Hematopoietic multipotent progenitor cell treated with erythropoietin and hydrocortisone succinate and interleukin-3 and kit ligand, for 8 days (in vitro differentiated cells): ENCODE results near the gene PTGR3.

ENCODE experiments used
- DNase-seq: peaks from one replicate; pipeline ENCODE4 v3.0.0-alpha.2; 2015

Gene PTGR3

GRCh38 chr18:75209129-75209950 is at the start of gene PTGR3:
Gene PTGR3 (minus strand): TSS chr18:75209139. CDS start chr18:75209058, 81 bp downstream.
- peak; percentile 89 for DNase-seq

GRCh38 chr18:75257605-75258004 is 48.7 kb upstream of the PTGR3 start:
- DNase-seq = no peak

- no peak for DNase-seq
Measured at GRCh38 chr18:75256376-75256775, 47.4 kb upstream of the PTGR3 start.

- DNase-seq = no peak
Measured at GRCh38 chr18:75255094-75255493, 46.2 kb upstream of the PTGR3 start.

- no peak for DNase-seq
Measured at GRCh38 chr18:75253784-75254183, 44.8 kb upstream of the PTGR3 start.

GRCh38 chr18:75253043-75253442 is 44.1 kb upstream of the PTGR3 start:
- no peak for DNase-seq

GRCh38 chr18:75252136-75252535 is 43.2 kb upstream of the PTGR3 start:
- DNase-seq = no peak

- no peak for DNase-seq
Measured at GRCh38 chr18:75251466-75251865, 42.5 kb upstream of the PTGR3 start.

- DNase-seq = no peak
Measured at GRCh38 chr18:75250471-75250821, 41.5 kb upstream of the PTGR3 start.

GRCh38 chr18:75249672-75250470 is 40.9 kb upstream of the PTGR3 start:
- DNase-seq = no peak

- DNase-seq = no peak
Measured at GRCh38 chr18:75249175-75249518, 40.2 kb upstream of the PTGR3 start.

- no peak for DNase-seq
Measured at GRCh38 chr18:75248426-75249174, 39.7 kb upstream of the PTGR3 start.

- DNase-seq = peak; percentile 52
Measured at GRCh38 chr18:75247611-75248421, 38.9 kb upstream of the PTGR3 start.

GRCh38 chr18:75246721-75247610 is 38.0 kb upstream of the PTGR3 start:
- no peak for DNase-seq

GRCh38 chr18:75244351-75245313 is 35.7 kb upstream of the PTGR3 start:
- DNase-seq = no peak

- DNase-seq = no peak
Measured at GRCh38 chr18:75241705-75242104, 32.8 kb upstream of the PTGR3 start.

GRCh38 chr18:75240433-75240832 is 31.5 kb upstream of the PTGR3 start:
- no peak for DNase-seq

GRCh38 chr18:75238786-75239185 is 29.8 kb upstream of the PTGR3 start:
- no peak for DNase-seq

GRCh38 chr18:75238100-75238499 is 29.2 kb upstream of the PTGR3 start:
- DNase-seq = no peak

GRCh38 chr18:75235896-75236295 is 27.0 kb upstream of the PTGR3 start:
- DNase-seq = no peak
